Activated T-helper 1 cell treated with anti-CD3 and anti-CD28 coated beads, Interleukin-12 subunit alpha, Interleukin-12 subunit beta, Interleukin-2, Interleukin-4 antibody, amounts not matched to agents 30 ng/mL and 10 ng/mL and 1 ng/mL, durations not matched to agents 14 hours and 24 hours and 36 hours (primary cell): ENCODE measurements around the gene FAM236C. TPM values are rescaled to one million over a fixed set of nuclear protein-coding genes. Genes with fewer than 3 reads are reported as not detected.
"Not testable (repeated sequence)": the region's sequence is repeated elsewhere in the genome, so short reads cannot be mapped to it uniquely, and the experiment has no call there.

Source experiments
- DNase-seq: peaks from one replicate; pipeline ENCODE4 v3.0.0; 2021; ENCODE audit warnings: low spot score
- H3K27ac Mint-ChIP-seq: one replicate; pipeline ENCODE4 v1.8.0; 2021; ENCODE audit warnings: mild to moderate bottlenecking, mixed read lengths
- H3K27me3 Mint-ChIP-seq: one replicate; pipeline ENCODE4 v1.8.0; 2022; ENCODE audit warnings: mild to moderate bottlenecking, moderate library complexity, mixed read lengths; ENCODE audit not compliant: insufficient read depth
- H3K36me3 Mint-ChIP-seq: one replicate; pipeline ENCODE4 v1.8.0; 2021; ENCODE audit warnings: low read depth, mixed read lengths
- H3K4me1 Mint-ChIP-seq: one replicate; pipeline ENCODE4 v1.8.0; 2021; ENCODE audit warnings: low read depth, mixed read lengths
- H3K4me3 Mint-ChIP-seq: one replicate; pipeline ENCODE4 v1.8.0; 2021; ENCODE audit warnings: mild to moderate bottlenecking, moderate library complexity, mixed read lengths
- H3K9me3 Mint-ChIP-seq: one replicate; pipeline ENCODE4 v1.8.0; 2021; ENCODE audit warnings: mixed read lengths
- intact Hi-C: fragments of 100-400 bp; cut with micrococcal nuclease; formaldehyde crosslinking; loops from one replicate; pipeline ENCODE4 v1.15.1; 2024
- total RNA-seq: library from RNA; stranded (reverse); gene quantifications from 2 replicates; pipeline ENCODE4 v1.2.3, GENCODE V29; 2022

Gene FAM236C
- not detected in 2 replicates for total RNA-seq

DNA sequence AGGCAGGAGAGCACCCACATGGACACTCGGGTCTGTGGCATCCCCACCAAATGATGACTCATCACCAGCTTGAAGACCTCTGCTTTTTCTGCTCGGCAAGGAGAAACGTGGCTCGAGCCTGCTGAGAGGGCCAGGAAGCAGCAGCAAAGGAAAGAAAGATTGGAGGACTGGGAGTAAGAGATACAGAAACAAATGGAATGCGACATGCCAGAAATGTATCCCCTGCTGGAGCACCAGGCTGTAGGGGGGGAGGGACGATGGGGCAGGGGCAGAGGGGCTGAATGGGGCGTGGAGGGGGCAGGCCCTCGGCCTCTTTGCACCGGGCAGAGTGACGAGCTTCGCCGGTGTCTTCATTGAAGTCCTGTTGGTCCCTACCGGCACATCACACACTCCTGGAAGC, at the start of gene FAM236C:
FAM236C (plus strand) TSS at position 301 of the 400 bp plus-strand sequence. CDS start 100 bp downstream, outside the sequence.
- intact Hi-C loops, H3K27me3 Mint-ChIP-seq, H3K27ac Mint-ChIP-seq, H3K4me1 Mint-ChIP-seq, H3K4me3 Mint-ChIP-seq, DNase-seq, H3K36me3 Mint-ChIP-seq, H3K9me3 Mint-ChIP-seq: not testable (repeated sequence)

DNA sequence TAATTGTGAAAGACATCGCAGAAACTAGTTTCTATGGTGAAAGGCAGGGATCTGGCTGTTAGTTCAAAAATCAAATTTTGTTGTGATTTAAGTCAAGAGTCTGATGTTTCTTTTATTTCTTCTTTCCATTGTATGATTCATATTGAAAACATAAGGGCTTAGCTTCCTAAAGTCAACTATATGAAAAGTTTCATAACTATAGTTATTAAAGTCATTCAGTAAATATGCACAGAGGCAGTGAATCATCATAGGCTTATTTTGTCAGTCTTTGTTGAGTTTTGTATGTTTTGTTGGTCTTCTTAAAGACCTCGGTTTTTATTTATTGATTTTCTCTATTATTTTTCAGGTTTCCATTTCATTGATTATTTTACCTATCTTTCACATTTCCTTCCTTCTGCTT, 29.5 kb upstream of the FAM236C start:
- H3K36me3 Mint-ChIP-seq, H3K4me1 Mint-ChIP-seq, intact Hi-C loops, H3K9me3 Mint-ChIP-seq, H3K27ac Mint-ChIP-seq, H3K27me3 Mint-ChIP-seq, DNase-seq, H3K4me3 Mint-ChIP-seq: not testable (repeated sequence)

DNA sequence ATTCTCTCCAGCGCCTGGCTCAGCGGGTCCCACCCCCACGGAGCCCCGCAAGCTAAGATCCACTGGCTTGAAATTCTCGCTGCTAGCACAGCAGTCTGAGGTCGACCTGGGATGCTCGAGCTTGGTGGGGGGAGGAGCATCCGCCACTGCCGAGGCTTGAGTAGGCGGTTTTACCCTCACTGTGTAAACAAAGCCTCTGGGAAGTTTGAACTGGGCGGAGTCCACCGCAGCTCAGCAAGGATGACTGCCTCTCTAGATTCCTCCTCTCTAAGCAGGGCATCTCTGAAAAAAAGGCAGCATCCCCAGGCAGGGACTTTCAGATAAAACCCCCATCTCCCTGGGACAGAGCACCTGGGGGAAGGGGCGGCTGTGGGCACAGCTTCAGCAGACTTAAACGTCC, 22.7 kb upstream of the FAM236C start:
- intact Hi-C loops, DNase-seq, H3K27me3 Mint-ChIP-seq, H3K4me3 Mint-ChIP-seq, H3K9me3 Mint-ChIP-seq, H3K4me1 Mint-ChIP-seq, H3K36me3 Mint-ChIP-seq, H3K27ac Mint-ChIP-seq: not testable (repeated sequence)

DNA sequence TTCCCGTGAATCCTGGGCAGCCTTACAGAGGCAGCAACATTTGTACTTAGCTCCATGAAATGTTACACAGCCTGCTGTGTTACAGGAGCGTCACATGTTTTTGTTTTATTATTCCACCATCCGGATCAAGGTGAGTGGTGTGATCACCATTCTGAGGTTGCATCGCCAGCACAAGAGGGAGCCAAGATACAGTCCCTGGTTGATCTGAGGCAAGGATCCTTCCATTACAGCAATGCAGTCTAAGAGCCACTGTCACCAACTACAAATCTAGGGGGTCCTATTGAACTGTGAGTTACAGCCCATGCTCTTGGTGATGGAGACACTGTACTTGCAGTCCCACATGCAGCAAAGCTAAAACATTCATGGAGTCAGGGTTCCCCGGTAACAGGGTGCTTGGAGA, 3.7 kb downstream of the FAM236C start:
- DNase-seq, H3K4me1 Mint-ChIP-seq, H3K27ac Mint-ChIP-seq, H3K36me3 Mint-ChIP-seq, H3K27me3 Mint-ChIP-seq, H3K4me3 Mint-ChIP-seq, intact Hi-C loops, H3K9me3 Mint-ChIP-seq: not testable (repeated sequence)

DNA sequence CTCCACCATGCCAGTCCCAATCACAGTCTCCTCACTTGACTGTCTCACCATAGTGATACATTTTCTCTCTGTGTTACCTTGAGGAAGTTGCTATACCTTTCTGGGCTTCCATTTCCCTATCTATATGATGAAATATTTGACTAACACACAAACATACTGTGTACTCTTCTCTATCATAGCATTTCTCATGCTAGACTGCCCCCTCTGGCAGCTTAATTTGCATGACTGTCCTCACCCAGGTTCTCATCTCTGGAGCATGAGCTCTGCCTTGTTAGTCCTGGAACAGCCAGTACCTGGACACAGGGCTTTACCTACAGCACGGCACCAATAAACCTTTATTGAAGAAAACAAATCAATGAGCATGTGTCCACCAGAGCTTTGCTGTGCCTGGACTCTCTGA, 19.9 kb downstream of the FAM236C start:
- H3K4me1 Mint-ChIP-seq, H3K4me3 Mint-ChIP-seq, H3K36me3 Mint-ChIP-seq, H3K27me3 Mint-ChIP-seq, DNase-seq, intact Hi-C loops, H3K27ac Mint-ChIP-seq, H3K9me3 Mint-ChIP-seq: not testable (repeated sequence)

DNA sequence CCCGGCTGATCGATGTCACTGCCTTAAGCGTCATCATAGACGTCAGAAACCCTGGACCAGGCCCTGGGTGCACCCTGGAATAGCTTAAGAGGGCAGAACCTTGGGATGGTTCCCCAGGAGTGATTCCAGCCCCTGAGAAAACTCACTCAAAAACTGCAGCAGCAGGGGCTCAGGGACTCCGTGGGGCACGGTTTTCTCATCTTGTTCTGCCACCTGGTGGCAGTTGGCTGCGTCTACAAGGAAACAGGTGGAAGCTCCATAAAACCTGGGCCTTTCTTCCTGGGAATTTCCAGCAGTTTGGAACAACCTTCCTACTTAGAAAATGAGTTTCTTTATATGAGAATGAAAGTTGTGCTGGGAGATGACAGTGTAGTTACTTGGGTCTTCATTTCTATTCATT, 24.0 kb downstream of the FAM236C start:
- H3K36me3 Mint-ChIP-seq, H3K27ac Mint-ChIP-seq, H3K27me3 Mint-ChIP-seq, DNase-seq, H3K4me1 Mint-ChIP-seq, H3K4me3 Mint-ChIP-seq, intact Hi-C loops, H3K9me3 Mint-ChIP-seq: not testable (repeated sequence)

DNA sequence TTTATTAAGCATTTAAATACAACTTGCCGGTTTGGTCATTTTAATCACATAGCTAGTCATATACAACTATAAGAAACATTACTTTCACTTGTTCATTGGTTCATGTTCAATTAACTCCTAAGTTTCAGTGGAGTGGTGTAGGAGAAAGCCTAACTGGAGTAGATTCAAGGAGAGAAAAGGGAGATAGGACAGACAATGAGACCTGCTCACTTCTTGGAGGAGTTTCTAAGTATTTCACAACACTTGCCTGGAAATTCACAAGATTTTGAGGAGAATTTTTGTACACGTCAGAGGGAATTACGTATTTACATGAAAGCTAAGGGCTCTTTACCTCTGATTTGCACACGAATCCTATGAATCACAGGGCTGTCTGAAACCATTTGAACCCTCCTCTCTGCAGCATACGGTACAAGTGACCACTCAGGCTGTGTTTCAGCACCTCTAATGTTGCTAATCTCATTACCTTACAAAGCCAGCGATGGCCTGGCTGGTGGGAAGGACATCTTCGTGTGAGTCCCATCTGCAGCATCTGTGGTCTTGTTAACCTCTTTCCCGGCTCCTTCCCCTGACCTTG, 24.6 kb downstream of the FAM236C start:
- H3K4me3 Mint-ChIP-seq, H3K27me3 Mint-ChIP-seq: not testable (repeated sequence)

DNA sequence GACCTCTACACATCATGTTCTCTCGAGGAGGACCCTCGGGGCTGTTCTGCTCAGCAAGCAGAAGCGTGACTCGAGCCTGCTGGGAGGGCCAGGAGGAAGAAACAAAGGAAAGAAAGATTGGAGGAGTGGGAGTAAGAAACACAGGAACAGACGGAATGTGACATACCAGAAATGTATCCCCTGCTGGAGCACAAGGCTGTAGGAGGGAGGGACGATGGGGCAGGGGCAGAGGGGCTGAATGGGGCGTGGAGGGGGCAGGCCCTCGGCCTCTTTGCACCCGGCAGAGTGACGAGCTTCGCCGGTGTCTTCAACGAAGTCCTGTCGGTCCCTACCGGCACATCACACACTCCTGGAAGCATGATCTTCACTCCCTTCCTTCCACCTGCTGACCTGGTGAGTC, 25.5 kb downstream of the FAM236C start, which contains the start of gene FAM236A:
FAM236A (plus strand) TSS at position 301 of the 400 bp plus-strand sequence; CDS start at position 358, 57 bp downstream.
- H3K36me3 Mint-ChIP-seq, DNase-seq, H3K4me1 Mint-ChIP-seq, H3K4me3 Mint-ChIP-seq, H3K27me3 Mint-ChIP-seq, H3K27ac Mint-ChIP-seq, H3K9me3 Mint-ChIP-seq, intact Hi-C loops: not testable (repeated sequence)

More for the DNA sequence above, 24.6 kb downstream of the FAM236C start:
- intact Hi-C loops, H3K4me1 Mint-ChIP-seq, H3K36me3 Mint-ChIP-seq, H3K9me3 Mint-ChIP-seq, DNase-seq, H3K27ac Mint-ChIP-seq: not testable (repeated sequence)

DNA sequence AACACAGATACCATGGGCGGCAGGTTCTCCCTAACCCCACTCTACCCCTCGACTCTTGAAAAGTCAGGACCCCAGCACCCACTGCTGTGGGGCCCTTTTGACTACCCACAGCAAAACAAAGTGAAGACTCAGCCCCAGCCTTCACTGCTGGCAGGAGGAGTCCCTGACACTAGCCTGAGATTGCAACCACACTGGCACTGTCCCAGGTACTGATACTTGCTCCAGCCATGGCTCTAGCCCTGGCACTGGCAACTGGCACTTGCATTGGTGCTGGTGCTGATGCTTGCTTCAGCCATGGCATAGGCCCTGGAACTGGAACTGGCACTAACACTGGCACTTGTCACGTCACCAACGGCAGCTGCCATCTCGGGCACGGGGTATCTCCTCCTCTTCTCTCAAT, 29.9 kb downstream of the FAM236C start:
- H3K4me1 Mint-ChIP-seq, H3K4me3 Mint-ChIP-seq, DNase-seq, H3K27ac Mint-ChIP-seq, H3K27me3 Mint-ChIP-seq, H3K36me3 Mint-ChIP-seq, intact Hi-C loops, H3K9me3 Mint-ChIP-seq: not testable (repeated sequence)

DNA sequence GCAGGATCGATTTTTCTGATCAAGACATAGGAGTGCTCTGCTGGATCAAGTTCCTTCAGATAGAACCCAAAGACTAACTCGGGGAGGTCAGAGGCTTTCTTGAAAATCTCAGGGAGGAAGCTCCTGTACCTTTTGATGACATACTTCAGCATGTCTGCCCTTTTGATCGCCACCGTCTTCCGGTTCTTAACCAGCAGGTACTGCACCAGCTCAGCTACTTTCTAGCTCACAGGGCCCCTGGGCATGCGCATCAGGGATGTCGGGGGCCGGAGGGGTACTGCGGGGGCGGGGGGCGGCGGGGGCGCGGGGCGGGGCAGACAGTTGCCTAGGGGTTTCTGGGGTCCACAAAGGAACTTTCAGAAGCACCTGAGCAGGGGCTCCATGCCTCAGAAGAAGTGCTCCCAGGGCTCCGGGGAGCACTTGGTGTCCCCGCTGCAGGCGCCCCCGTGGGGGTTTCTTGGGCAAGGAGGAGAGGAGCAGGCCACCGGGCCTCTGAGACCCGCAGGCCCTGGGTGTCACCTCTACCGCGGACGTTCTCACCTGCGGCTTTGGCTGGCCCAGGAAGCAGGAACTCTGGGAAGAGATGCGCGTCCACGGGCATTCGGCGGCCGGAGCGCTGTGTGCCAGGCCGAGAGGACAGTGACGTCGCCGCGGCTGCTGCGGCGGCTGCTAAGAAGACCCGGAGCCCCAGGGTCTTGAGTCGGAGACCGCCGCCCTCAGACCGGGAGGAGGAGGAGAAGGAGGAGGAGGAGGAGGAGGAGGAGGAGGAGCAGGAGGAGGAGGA, 30.8 kb downstream of the FAM236C start:
- DNase-seq, H3K4me1 Mint-ChIP-seq, intact Hi-C loops, H3K4me3 Mint-ChIP-seq, H3K27ac Mint-ChIP-seq, H3K9me3 Mint-ChIP-seq, H3K36me3 Mint-ChIP-seq, H3K27me3 Mint-ChIP-seq: not testable (repeated sequence)

DNA sequence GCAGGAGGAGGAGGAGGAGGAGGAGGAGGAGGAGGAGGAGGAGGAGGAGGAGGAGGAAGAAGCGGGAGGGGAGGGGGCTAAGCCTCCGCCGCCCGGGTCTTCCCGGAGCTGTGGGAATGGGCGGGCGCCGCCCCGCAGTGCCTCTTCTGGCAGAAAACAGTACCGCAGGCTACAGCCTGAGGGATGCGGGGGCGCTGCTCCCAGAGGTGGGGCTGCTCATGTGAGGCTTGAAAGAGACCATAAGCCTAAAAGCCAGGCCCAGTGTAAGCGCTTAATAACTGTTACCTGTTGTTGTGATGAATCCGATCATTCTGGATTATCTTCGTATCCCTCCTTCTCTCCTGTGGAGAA, 31.4 kb downstream of the FAM236C start, which contains the start of gene DMRTC1:
DMRTC1 (minus strand) TSS at position 19 of the 351 bp plus-strand sequence. CDS start 68,143 bp downstream, outside the sequence.
- H3K4me3 Mint-ChIP-seq, intact Hi-C loops, H3K27me3 Mint-ChIP-seq, H3K9me3 Mint-ChIP-seq, H3K36me3 Mint-ChIP-seq, H3K27ac Mint-ChIP-seq, H3K4me1 Mint-ChIP-seq, DNase-seq: not testable (repeated sequence)

DNA sequence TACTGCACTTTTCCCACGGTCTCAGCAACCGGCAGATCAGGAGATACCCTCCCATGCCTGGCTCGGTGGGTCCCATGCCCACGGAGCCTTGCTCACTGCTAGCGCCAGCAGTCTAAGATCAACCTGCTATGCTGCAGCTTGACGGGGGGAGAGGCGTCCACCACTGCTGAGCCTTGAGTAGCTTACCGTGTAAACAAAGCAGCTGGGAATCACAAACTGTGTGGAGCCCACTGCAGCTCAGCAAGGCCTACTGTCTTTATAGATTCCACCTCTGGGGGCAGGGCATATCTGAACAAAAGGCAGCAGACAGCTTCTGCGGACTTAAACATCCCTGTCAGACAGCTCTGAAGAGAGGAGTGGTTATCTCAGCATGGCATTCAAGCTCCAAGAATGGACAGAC, 47.6 kb downstream of the FAM236C start:
- H3K36me3 Mint-ChIP-seq, H3K9me3 Mint-ChIP-seq, H3K4me3 Mint-ChIP-seq, H3K4me1 Mint-ChIP-seq, H3K27me3 Mint-ChIP-seq, H3K27ac Mint-ChIP-seq, DNase-seq, intact Hi-C loops: not testable (repeated sequence)
